GM12891 (cell line): ENCODE measurements around the gene GPC5.

ENCODE experiments used
- POLR2A ChIP-seq: IDR thresholded peaks from 2 replicates; pipeline ENCODE4 v1.6.1; 2011; ENCODE audit warnings: low read depth, low read length, control low read depth
- POLR2AphosphoS5 ChIP-seq: IDR thresholded peaks from 2 replicates; pipeline ENCODE4 v1.6.1; 2011; ENCODE audit warnings: low read depth, low read length, control low read depth
- SPI1 ChIP-seq: IDR thresholded peaks from 2 replicates; pipeline ENCODE4 v1.6.1; 2011; ENCODE audit warnings: low read depth, low read length, control low read depth
- TAF1 ChIP-seq: IDR thresholded peaks from 2 replicates; pipeline ENCODE4 v1.6.1; 2011; ENCODE audit warnings: low read depth, low read length, control low read depth

DNA sequence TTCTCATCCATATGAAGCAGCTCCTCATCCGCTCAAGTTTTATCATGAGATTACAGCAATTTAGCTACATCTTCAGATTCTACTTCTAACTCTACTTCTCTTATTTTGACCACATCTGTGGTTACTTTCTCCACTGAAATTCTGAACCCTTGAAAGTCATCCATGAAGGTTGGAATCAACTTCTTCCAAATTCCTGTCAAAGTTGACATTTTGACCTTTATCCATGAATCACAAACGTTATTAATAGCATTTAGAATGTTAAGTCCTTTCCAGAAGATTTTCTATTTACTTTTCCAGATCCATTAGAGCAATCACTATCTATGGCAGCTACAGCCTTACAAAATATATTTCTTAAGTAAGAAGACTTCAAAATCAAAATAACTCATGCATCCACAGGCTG, 1406.5 kb downstream of the GPC5 start:
- TF ChIP-seq POLR2A (no peak), SPI1 (no peak), POLR2AphosphoS5 (no peak), TAF1 (no peak)
